Loucy (cell line): ENCODE data around the gene ANKRD13C.

ENCODE experiments used
- H2AFZ ChIP-seq: fragments of 200-600 bp; sonication (generic); 2 replicates; pipeline ENCODE4 v1.6.0; 2016; ENCODE audit warnings: antibody characterized with exemption, mild to moderate bottlenecking, low read length, moderate library complexity
- H3F3A ChIP-seq: fragments of 200-600 bp; 2 replicates; pipeline ENCODE4 v1.6.0; 2016; ENCODE audit warnings: antibody characterized with exemption, low read depth, mild to moderate bottlenecking
- H3K27me3 ChIP-seq: fragments of 200-600 bp; sonication (generic); 2 replicates; pipeline ENCODE4 v1.6.1; 2014; ENCODE audit warnings: low read length, mild to moderate bottlenecking; ENCODE audit not compliant: insufficient read depth, poor library complexity, severe bottlenecking
- H3K36me3 ChIP-seq: fragments of 200-600 bp; sonication (generic); 2 replicates; pipeline ENCODE4 v1.6.1; 2016; ENCODE audit warnings: low read length; ENCODE audit not compliant: insufficient read depth
- H3K4me1 ChIP-seq: fragments of 200-600 bp; sonication (generic); 2 replicates; pipeline ENCODE4 v1.5.1; 2014; ENCODE audit warnings: low read length, mild to moderate bottlenecking; ENCODE audit not compliant: insufficient read depth, poor library complexity, severe bottlenecking
- H3K4me2 ChIP-seq: fragments of 200-600 bp; sonication (generic); 2 replicates; pipeline ENCODE4 v1.6.0; 2014; ENCODE audit warnings: antibody characterized with exemption, low read length, low read depth, mild to moderate bottlenecking; ENCODE audit not compliant: poor library complexity, severe bottlenecking
- H3K4me3 ChIP-seq: fragments of 200-600 bp; sonication (generic); 2 replicates; pipeline ENCODE4 v1.5.1; 2014; ENCODE audit warnings: low read length, mild to moderate bottlenecking, mixed read lengths; ENCODE audit not compliant: poor library complexity, severe bottlenecking
- H3K79me2 ChIP-seq: fragments of 200-600 bp; sonication (generic); 2 replicates; pipeline ENCODE4 v1.6.1; 2014; ENCODE audit warnings: low read length; ENCODE audit not compliant: insufficient read depth
- H3K9ac ChIP-seq: fragments of 200-600 bp; sonication (generic); 2 replicates; pipeline ENCODE4 v1.6.0; 2014; ENCODE audit warnings: mild to moderate bottlenecking, low read depth, low read length, moderate library complexity; ENCODE audit not compliant: poor library complexity, severe bottlenecking
- H3K9me2 ChIP-seq: fragments of 200-600 bp; sonication (generic); replicated peaks from 2 replicates; pipeline ENCODE4 v1.6.1; 2016; ENCODE audit warnings: low read depth, low read length, mixed read lengths
- H3K9me3 ChIP-seq: fragments of 200-600 bp; sonication (generic); 2 replicates; pipeline ENCODE4 v1.6.1; 2014; ENCODE audit warnings: mild to moderate bottlenecking, antibody characterized with exemption, low read length, low read depth; ENCODE audit not compliant: insufficient read depth
- H4K20me1 ChIP-seq: fragments of 200-600 bp; sonication (generic); 2 replicates; pipeline ENCODE4 v1.6.0; 2014; ENCODE audit warnings: antibody characterized with exemption, low read length, mild to moderate bottlenecking; ENCODE audit not compliant: insufficient read depth, poor library complexity, severe bottlenecking
- EZH2phosphoT487 ChIP-seq: fragments of 200-600 bp; IDR thresholded peaks from 2 replicates; pipeline ENCODE4 v1.6.1; 2018; ENCODE audit warnings: antibody characterized with exemption, mild to moderate bottlenecking, moderate library complexity, borderline replicate concordance
- TF ChIP-seq, protein P1 (sequence below): fragments of 200-600 bp; sonication (generic); conservative IDR thresholded peaks from 2 replicates; pipeline ENCODE4 v1.5.1; 2014; ENCODE audit warnings: mild to moderate bottlenecking, antibody characterized with exemption, low read length

The ANKRD13C gene

DNA sequence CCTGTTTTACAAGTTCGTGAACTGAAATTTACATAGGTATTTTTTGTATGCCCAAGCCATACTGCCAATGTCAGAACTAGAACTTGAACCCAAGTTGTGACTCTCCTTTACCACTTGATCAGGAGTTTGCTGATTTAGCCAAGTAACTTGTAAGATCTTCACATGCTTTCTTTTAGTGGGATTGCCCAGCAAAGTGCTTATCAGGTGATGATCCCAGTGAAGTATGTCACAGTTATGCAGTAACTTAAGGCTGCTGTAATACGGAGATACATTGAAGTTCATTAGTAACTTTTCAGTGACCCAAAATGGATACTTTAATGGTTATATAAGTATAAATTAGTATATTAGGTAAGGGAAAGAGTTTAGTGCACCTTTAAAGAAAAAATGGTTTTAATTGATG, 129.6 kb downstream of the ANKRD13C start:
- Histone ChIP-seq H3K27me3 (no peaks in the 10 kb centered on the region), H3K9me2 (no peaks in the 10 kb centered on the region), H3K4me2 (peak overlapping the region; percentile 81), H3K79me2 (peaks cover 96% of the 10 kb centered on the region), H3K4me3 (peak overlapping the region; percentile 91), H3K4me1 (peaks cover 70% of the 10 kb centered on the region), H3K9ac (peak overlapping the region; percentile 94), H3F3A (peaks cover 8% of the 10 kb centered on the region; the same call in 1 of the 2 replicates), H3K36me3 (peaks cover 45% of the 10 kb centered on the region), H2AFZ (no peak overlapping the region), H3K9me3 (no peaks in the 10 kb centered on the region), H4K20me1 (peaks cover 81% of the 10 kb centered on the region)
- TF ChIP-seq, protein P1, sequence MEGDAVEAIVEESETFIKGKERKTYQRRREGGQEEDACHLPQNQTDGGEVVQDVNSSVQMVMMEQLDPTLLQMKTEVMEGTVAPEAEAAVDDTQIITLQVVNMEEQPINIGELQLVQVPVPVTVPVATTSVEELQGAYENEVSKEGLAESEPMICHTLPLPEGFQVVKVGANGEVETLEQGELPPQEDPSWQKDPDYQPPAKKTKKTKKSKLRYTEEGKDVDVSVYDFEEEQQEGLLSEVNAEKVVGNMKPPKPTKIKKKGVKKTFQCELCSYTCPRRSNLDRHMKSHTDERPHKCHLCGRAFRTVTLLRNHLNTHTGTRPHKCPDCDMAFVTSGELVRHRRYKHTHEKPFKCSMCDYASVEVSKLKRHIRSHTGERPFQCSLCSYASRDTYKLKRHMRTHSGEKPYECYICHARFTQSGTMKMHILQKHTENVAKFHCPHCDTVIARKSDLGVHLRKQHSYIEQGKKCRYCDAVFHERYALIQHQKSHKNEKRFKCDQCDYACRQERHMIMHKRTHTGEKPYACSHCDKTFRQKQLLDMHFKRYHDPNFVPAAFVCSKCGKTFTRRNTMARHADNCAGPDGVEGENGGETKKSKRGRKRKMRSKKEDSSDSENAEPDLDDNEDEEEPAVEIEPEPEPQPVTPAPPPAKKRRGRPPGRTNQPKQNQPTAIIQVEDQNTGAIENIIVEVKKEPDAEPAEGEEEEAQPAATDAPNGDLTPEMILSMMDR = no peak
- TF ChIP-seq EZH2phosphoT487 = no peak

DNA sequence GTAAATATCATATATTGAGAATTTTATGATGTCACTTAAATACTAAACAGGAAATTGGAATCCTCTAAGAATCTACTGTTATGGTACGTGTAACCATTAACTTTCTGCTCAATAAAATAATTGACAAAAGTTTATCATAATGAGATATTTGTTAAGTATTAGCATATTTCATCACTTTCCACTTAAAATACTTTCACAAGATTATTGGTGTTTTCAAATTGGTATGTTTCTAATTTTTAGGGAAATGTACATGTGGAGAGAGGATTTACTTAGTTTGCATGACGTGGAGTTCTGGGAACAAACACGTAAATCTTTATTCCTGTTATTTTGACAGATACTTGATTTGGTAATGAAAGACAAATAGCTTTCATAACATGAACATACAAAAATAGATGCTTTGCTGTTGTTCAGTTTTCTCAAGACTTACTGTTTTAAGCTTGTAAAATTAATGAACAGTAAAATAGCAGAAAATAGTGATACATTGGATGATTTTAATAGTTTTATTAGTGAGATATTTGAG, 131.7 kb downstream of the ANKRD13C start:
- Histone ChIP-seq H3K9ac (peak overlapping the region; percentile 94), H3K4me1 (peaks cover 57% of the 10 kb centered on the region), H3K79me2 (peaks cover 96% of the 10 kb centered on the region), H3K27me3 (no peaks in the 10 kb centered on the region), H3K36me3 (peaks cover 25% of the 10 kb centered on the region; the same call in 1 of the 2 replicates), H3F3A (peaks cover 8% of the 10 kb centered on the region; the same call in 1 of the 2 replicates), H3K9me3 (no peaks in the 10 kb centered on the region), H3K4me2 (peak overlapping the region; percentile 81), H2AFZ (no peak overlapping the region), H4K20me1 (peaks cover 60% of the 10 kb centered on the region), H3K9me2 (no peaks in the 10 kb centered on the region), H3K4me3 (peak overlapping the region; percentile 91)
- TF ChIP-seq, protein P1 = no peak
- no peak for TF ChIP-seq EZH2phosphoT487

DNA sequence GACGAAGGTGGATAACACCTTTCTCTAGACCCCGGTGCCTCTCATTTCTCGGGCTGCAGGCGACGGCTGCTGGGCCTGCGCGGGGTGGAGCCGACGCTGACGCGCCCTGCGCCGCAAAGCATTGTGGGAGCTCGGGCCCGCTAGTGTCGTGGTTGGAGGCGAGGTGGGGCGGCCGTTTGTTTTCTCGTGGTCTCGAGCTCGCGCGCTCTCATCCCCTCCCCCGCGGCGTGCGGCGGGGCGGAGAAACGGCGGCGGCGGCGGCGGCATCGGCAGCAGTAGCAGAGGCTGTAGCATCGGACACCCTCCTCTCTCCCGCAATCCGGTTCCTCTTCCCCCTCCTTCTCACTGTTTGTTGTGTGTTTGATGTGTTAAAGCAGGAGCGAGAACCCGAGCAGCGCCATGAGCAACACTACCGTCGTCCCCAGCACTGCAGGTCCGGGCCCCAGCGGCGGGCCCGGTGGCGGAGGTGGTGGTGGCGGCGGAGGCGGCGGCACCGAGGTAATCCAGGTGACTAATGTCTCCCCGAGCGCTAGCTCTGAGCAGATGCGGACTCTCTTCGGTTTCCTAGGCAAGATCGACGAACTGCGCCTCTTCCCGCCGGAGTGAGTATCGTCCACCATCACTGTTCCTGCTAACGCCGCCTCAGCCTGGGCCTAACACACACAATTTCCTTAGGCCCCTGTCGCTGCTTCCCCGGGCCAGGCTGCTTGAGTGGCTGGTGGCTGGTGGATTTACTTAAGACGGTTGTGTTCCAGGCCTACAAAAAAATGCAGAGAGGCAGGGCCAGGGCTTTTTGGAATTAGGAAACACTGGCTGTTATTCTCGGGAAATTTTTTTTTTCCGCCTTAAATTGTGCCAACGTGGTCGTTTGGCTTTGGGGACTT, 133.0 kb downstream of the ANKRD13C start, which contains the start of gene SRSF11:
TSS of gene SRSF11 (plus strand) at position 143 of the 884 bp plus-strand sequence. CDS start at position 400, 257 bp downstream.
- Histone ChIP-seq H3K9ac (peak within 1 kb of the TSS; percentile 94), H3K4me2 (peak within 1 kb of the TSS; percentile 97), H3F3A (0 out of 2 replicates have a peak, but pooled peaks cover under 1% of the 10 kb centered on the region), H4K20me1 (peaks cover 48% of the 10 kb centered on the region), H3K4me3 (peak within 1 kb of the TSS; percentile 91), H3K9me2 (no peaks in the 10 kb centered on the region), H3K4me1 (peaks cover 44% of the 10 kb centered on the region), H3K79me2 (peaks cover 95% of the 10 kb centered on the region), H3K9me3 (no peaks in the 10 kb centered on the region), H2AFZ (peak within 1 kb of the TSS; percentile 95), H3K36me3 (peaks cover 25% of the 10 kb centered on the region; the same call in 1 of the 2 replicates), H3K27me3 (no peaks in the 10 kb centered on the region)
- TF ChIP-seq, protein P1 = 0 out of 2 replicates have a peak, but pooled peaks have one; percentile 6
- no peak for TF ChIP-seq EZH2phosphoT487
